H9 (cell line): ENCODE data around the gene HIVEP1. TPM values are rescaled to one million over a fixed set of nuclear protein-coding genes. Genes with fewer than 3 reads are reported as not detected.

Source experiments
- DNase-seq: peaks from one replicate; pipeline ENCODE4 v3.0.0-alpha.2; 2017
- H2AFZ ChIP-seq: one replicate; pipeline ENCODE4 v1.6.1; 2013; ENCODE audit warnings: mild to moderate bottlenecking, low read length, control low read depth, moderate library complexity
- H2AK5ac ChIP-seq: 2 replicates; pipeline ENCODE4 v1.6.1; 2013; ENCODE audit warnings: low read length, control low read depth, mixed read lengths; ENCODE audit not compliant: insufficient read length
- H2BK120ac ChIP-seq: one replicate; pipeline ENCODE4 v1.6.1; 2013; ENCODE audit warnings: low read depth, mild to moderate bottlenecking, low read length, control low read depth, inconsistent platforms; ENCODE audit not compliant: poor library complexity, severe bottlenecking
- H2BK12ac ChIP-seq: 2 replicates; pipeline ENCODE4 v1.6.1; 2013; ENCODE audit warnings: low read length, control low read depth, mixed read lengths, low read depth; ENCODE audit not compliant: insufficient read length
- H2BK15ac ChIP-seq: 2 replicates; pipeline ENCODE4 v1.6.1; 2013; ENCODE audit warnings: low read depth, low read length, control low read depth
- H2BK20ac ChIP-seq: one replicate; pipeline ENCODE4 v1.6.1; 2013; ENCODE audit warnings: low read depth, mild to moderate bottlenecking, low read length, control low read depth, inconsistent platforms; ENCODE audit not compliant: poor library complexity, severe bottlenecking
- H2BK5ac ChIP-seq: 2 replicates; pipeline ENCODE4 v1.6.1; 2013; ENCODE audit warnings: low read length, control low read depth, mixed read lengths; ENCODE audit not compliant: insufficient read length
- H3K14ac ChIP-seq: 2 replicates; pipeline ENCODE4 v1.6.1; 2013; ENCODE audit warnings: low read length, control low read depth; ENCODE audit not compliant: insufficient read depth
- H3K18ac ChIP-seq: 2 replicates; pipeline ENCODE4 v1.6.1; 2013; ENCODE audit warnings: low read depth, mild to moderate bottlenecking, mixed read lengths, low read length, control low read depth; ENCODE audit not compliant: insufficient read length
- H3K23ac ChIP-seq: 2 replicates; pipeline ENCODE4 v1.6.1; 2013; ENCODE audit warnings: low read length, control low read depth, mixed read lengths, low read depth; ENCODE audit not compliant: insufficient read length
- H3K23me2 ChIP-seq: 2 replicates; pipeline ENCODE4 v1.6.1; 2013; ENCODE audit warnings: low read depth, mild to moderate bottlenecking, mixed read lengths, low read length, control low read depth; ENCODE audit not compliant: insufficient read length, poor library complexity, severe bottlenecking
- H3K27ac ChIP-seq: 2 replicates; pipeline ENCODE4 v1.5.1; 2013; ENCODE audit warnings: low read length, control low read depth, mixed read lengths, low read depth; ENCODE audit not compliant: insufficient read length
- H3K27me3 ChIP-seq: 2 replicates; pipeline ENCODE4 v1.6.1; 2013; ENCODE audit warnings: low read length, control low read depth, inconsistent platforms; ENCODE audit not compliant: insufficient read depth
- H3K4ac ChIP-seq: 2 replicates; pipeline ENCODE4 v1.6.1; 2013; ENCODE audit warnings: low read depth, mild to moderate bottlenecking, control low read depth, inconsistent platforms, low read length, moderate library complexity
- H3K4me1 ChIP-seq: 2 replicates; pipeline ENCODE4 v1.6.1; 2013; ENCODE audit warnings: low read length, control low read depth, inconsistent platforms; ENCODE audit not compliant: insufficient read depth
- H3K4me2 ChIP-seq: 2 replicates; pipeline ENCODE4 v1.6.1; 2013; ENCODE audit warnings: low read length, control low read depth, mixed read lengths; ENCODE audit not compliant: insufficient read length, insufficient read depth
- H3K56ac ChIP-seq: 2 replicates; pipeline ENCODE4 v1.6.1; 2013; ENCODE audit warnings: low read depth, mild to moderate bottlenecking, mixed read lengths, low read length, control low read depth; ENCODE audit not compliant: insufficient read length
- H3K79me1 ChIP-seq: 2 replicates; pipeline ENCODE4 v1.6.1; 2013; ENCODE audit warnings: low read depth, mild to moderate bottlenecking, moderate library complexity, low read length, control low read depth, inconsistent platforms; ENCODE audit not compliant: insufficient read depth, poor library complexity, severe bottlenecking
- H3K79me2 ChIP-seq: 2 replicates; pipeline ENCODE4 v1.6.1; 2013; ENCODE audit warnings: low read length, control low read depth, inconsistent platforms; ENCODE audit not compliant: insufficient read depth
- H3K9ac ChIP-seq: 2 replicates; pipeline ENCODE4 v1.6.1; 2013; ENCODE audit warnings: low read length, control low read depth, mixed read lengths; ENCODE audit not compliant: insufficient read length; ENCODE audit errors: extremely low read depth
- H3K9me3 ChIP-seq: one replicate; pipeline ENCODE4 v1.6.1; 2013; ENCODE audit warnings: low read depth, low read length, inconsistent platforms; ENCODE audit not compliant: control insufficient read depth
- H3T11ph ChIP-seq: one replicate; pipeline ENCODE4 v1.6.1; 2013; ENCODE audit warnings: mild to moderate bottlenecking, low read length, control low read depth, inconsistent platforms
- H4K20me1 ChIP-seq: one replicate; pipeline ENCODE4 v1.6.1; 2013; ENCODE audit not compliant: control insufficient read depth, insufficient read length, insufficient read depth
- H4K5ac ChIP-seq: 2 replicates; pipeline ENCODE4 v1.6.1; 2013; ENCODE audit warnings: low read depth, mild to moderate bottlenecking, mixed read lengths, low read length, control low read depth; ENCODE audit not compliant: insufficient read length
- H4K8ac ChIP-seq: replicated peaks from 2 replicates; pipeline ENCODE4 v1.6.1; 2013; ENCODE audit warnings: low read length, control low read depth, mixed read lengths, low read depth; ENCODE audit not compliant: insufficient read length
- H4K91ac ChIP-seq: 2 replicates; pipeline ENCODE4 v1.6.1; 2013; ENCODE audit warnings: low read depth, mild to moderate bottlenecking, moderate library complexity, mixed read lengths, low read length, control low read depth; ENCODE audit not compliant: insufficient read length
- H3K27ac Mint-ChIP-seq, 3 experiments: 2 replicates in 2 of 3; 3 replicates in 1 of 3; pipeline ENCODE4 v1.8.0; 2020 to 2021; ENCODE audit warnings: mixed read lengths in 3 of 3, mild to moderate bottlenecking in 1 of 3, moderate library complexity in 1 of 3
- H3K27me3 Mint-ChIP-seq: 2 replicates; pipeline ENCODE4 v1.8.0; 2021; ENCODE audit warnings: low read depth, mild to moderate bottlenecking, moderate library complexity, mixed read lengths
- H3K36me3 Mint-ChIP-seq, 3 experiments: 2 replicates in 2 of 3; 3 replicates in 1 of 3; pipeline ENCODE4 v1.8.0; 2020 to 2021; ENCODE audit warnings: low read depth in 3 of 3, mixed read lengths in 3 of 3; ENCODE audit not compliant: insufficient read depth in 1 of 3
- H3K4me1 Mint-ChIP-seq, 2 experiments: 2 replicates each; pipeline ENCODE4 v1.8.0; 2020; ENCODE audit warnings: mixed read lengths in 2 of 2
- H3K4me3 Mint-ChIP-seq, 2 experiments: 2 replicates in 1 of 2; 3 replicates in 1 of 2; pipeline ENCODE4 v1.8.0; 2020 to 2021; ENCODE audit warnings: mild to moderate bottlenecking in 2 of 2, mixed read lengths in 2 of 2, moderate library complexity in 1 of 2
- H3K9me3 Mint-ChIP-seq, 2 experiments: 2 replicates in 1 of 2; 3 replicates in 1 of 2; pipeline ENCODE4 v1.8.0; 2020; ENCODE audit warnings: mild to moderate bottlenecking in 2 of 2, mixed read lengths in 2 of 2, moderate library complexity in 1 of 2
- WGBS: extraction: QIAGEN DNeasy Blood & Tissue Kit; methylation state at CpG from one replicate; pipeline ENCODE4 v1.1.7; 2013; ENCODE audit warnings: missing lambda C conversion rate, low lambda C conversion rate, mixed read lengths; ENCODE audit not compliant: insufficient read length; ENCODE audit errors: extremely low coverage; 5-methylcytosine and 5-hydroxymethylcytosine counted together
- total RNA-seq: library from RNA; stranded (reverse); gene quantifications from 2 replicates; pipeline ENCODE4 v1.2.1, GENCODE V29; 2021
- TF ChIP-seq, protein P1 (sequence below): fragments of 200-600 bp; sonication (generic); conservative IDR thresholded peaks from 3 replicates; pipeline ENCODE4 v1.8.0; 2021; ENCODE audit warnings: antibody characterized with exemption, mild to moderate bottlenecking

Gene HIVEP1
- total RNA-seq, 1 experiment from 2014 or later, result 44.2 TPM

DNA sequence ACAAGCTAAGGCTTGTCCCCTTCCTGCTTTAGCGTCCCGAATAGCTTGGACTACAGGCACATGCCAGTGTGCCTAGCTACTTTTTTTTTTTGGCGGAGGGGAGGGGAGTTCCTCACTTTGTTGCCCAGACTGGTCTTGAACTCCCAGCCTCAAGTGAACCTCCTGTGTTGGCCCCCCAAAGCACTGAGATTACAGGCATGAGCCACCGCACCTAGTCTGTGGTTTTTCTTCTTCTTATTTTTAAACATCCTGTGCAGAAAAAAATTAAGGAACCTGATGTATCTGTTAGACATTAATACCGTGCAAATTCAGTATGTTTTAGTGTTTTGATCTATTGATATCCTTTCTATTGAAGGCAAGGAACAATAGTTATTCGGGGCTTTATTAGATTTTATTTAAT lies 25.7 kb downstream of the HIVEP1 start:
- Histone ChIP-seq H3K56ac (no peak overlapping the region), H3K4me2 (no peak overlapping the region), H3K18ac (no peak overlapping the region), H3K79me1 (peaks cover 4% of the 10 kb centered on the region), H3K9me3 (no peaks in the 10 kb centered on the region), H3K4ac (no peak overlapping the region), H3T11ph (no peak overlapping the region), H3K9ac (no peak overlapping the region), H3K27ac (no peak overlapping the region), H3K27me3 (no peaks in the 10 kb centered on the region), H3K14ac (no peak overlapping the region), H2BK15ac (no peak overlapping the region), H2AK5ac (no peak overlapping the region), H4K8ac (no peak overlapping the region), H2BK20ac (no peak overlapping the region), H2BK120ac (no peak overlapping the region), H2BK5ac (no peak overlapping the region), H3K4me1 (peaks cover 6% of the 10 kb centered on the region; the same call in 1 of the 2 replicates), H3K79me2 (peaks cover 27% of the 10 kb centered on the region; the same call in 1 of the 2 replicates), H4K5ac (no peak overlapping the region), H2AFZ (no peak overlapping the region), H4K20me1 (no peaks in the 10 kb centered on the region), H3K23ac (no peak overlapping the region), H3K23me2 (no peaks in the 10 kb centered on the region), H2BK12ac (no peak overlapping the region), H4K91ac (no peak overlapping the region)
- DNase-seq, result no peak
- H3K4me3 Mint-ChIP-seq, result no peak overlapping the region
- WGBS, result no CpG with 5 or more reads among the region's 6 CpGs
- peaks cover 15 to 25% (median 19%) of the 10 kb centered on the region in 3 experiments; a peak in 6 of 7 replicates for H3K36me3 Mint-ChIP-seq
- H3K4me1 Mint-ChIP-seq, result peaks cover 42 to 52% of the 10 kb centered on the region in 2 experiments
- H3K27me3 Mint-ChIP-seq, result no peaks in the 10 kb centered on the region
- TF ChIP-seq, protein P1, sequence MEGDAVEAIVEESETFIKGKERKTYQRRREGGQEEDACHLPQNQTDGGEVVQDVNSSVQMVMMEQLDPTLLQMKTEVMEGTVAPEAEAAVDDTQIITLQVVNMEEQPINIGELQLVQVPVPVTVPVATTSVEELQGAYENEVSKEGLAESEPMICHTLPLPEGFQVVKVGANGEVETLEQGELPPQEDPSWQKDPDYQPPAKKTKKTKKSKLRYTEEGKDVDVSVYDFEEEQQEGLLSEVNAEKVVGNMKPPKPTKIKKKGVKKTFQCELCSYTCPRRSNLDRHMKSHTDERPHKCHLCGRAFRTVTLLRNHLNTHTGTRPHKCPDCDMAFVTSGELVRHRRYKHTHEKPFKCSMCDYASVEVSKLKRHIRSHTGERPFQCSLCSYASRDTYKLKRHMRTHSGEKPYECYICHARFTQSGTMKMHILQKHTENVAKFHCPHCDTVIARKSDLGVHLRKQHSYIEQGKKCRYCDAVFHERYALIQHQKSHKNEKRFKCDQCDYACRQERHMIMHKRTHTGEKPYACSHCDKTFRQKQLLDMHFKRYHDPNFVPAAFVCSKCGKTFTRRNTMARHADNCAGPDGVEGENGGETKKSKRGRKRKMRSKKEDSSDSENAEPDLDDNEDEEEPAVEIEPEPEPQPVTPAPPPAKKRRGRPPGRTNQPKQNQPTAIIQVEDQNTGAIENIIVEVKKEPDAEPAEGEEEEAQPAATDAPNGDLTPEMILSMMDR, result no peak
- H3K9me3 Mint-ChIP-seq, result no peaks in the 10 kb centered on the region; a peak in 1 of 5 replicates
- H3K27ac Mint-ChIP-seq, result peak overlapping the region in 2 of 3 experiments; percentile 24 to 45; a peak in 2 of 7 replicates
